ENCODE results near the gene SNN.

The SNN gene

GRCh38 chr16:11679941-11680911 is 12.0 kb downstream of the SNN start:
- no peak for DNase-seq (ENCODE audit: low spot score)

DNA sequence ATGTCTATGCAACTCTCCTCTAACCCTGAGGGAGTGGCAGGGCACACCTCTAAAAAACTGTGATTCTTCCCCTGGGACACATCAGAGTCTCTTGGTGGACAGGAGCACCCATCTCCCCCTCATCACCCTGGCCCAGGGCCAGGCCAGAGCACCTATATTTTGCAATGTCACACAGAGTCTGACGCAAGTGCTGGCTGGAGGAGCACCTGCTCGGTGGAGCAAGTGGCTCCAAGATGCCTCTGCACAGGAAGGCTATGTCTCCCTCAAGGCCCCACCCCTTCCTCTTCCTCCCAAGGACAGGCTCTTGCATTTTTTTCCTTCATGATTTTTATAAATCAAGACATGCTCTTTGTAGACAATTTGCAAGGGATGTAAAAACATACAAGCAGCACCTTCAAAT is 13.3 kb downstream of the SNN start:
- no peak for DNase-seq (ENCODE audit: low spot score)

- no peak for DNase-seq (ENCODE audit: low spot score)
Observed at GRCh38 chr16:11681976-11682654, 13.9 kb downstream of the SNN start.

DNA sequence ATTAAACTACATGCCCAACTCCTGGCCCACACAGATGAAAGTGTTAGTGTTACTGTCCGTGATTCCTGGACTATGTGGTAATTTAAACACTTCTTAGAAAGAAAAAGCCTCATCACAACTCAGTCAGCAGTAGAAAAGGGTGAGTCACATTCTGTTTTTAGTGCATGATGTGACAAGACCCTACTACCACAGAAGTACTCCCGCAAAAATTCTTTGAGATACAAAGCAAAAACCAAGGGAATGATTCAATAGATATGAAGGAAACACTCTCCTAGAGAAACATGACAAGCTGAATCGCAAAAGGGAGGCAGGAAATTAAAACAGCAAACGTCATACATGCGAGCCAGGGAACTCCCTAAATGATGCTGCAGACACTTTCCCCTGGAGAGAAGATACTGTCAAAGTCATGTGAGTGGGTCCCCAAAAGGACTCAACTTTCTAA is 14.4 kb downstream of the SNN start:
- no peak for DNase-seq (ENCODE audit: low spot score)

- no peak for DNase-seq (ENCODE audit: low spot score)
Observed at GRCh38 chr16:11683145-11683544, 14.9 kb downstream of the SNN start.

- no peak for DNase-seq (ENCODE audit: low spot score)
Observed at GRCh38 chr16:11684231-11685025, 16.2 kb downstream of the SNN start.

- no peak for DNase-seq (ENCODE audit: low spot score)
Observed at GRCh38 chr16:11685844-11686618, 17.8 kb downstream of the SNN start.

DNA sequence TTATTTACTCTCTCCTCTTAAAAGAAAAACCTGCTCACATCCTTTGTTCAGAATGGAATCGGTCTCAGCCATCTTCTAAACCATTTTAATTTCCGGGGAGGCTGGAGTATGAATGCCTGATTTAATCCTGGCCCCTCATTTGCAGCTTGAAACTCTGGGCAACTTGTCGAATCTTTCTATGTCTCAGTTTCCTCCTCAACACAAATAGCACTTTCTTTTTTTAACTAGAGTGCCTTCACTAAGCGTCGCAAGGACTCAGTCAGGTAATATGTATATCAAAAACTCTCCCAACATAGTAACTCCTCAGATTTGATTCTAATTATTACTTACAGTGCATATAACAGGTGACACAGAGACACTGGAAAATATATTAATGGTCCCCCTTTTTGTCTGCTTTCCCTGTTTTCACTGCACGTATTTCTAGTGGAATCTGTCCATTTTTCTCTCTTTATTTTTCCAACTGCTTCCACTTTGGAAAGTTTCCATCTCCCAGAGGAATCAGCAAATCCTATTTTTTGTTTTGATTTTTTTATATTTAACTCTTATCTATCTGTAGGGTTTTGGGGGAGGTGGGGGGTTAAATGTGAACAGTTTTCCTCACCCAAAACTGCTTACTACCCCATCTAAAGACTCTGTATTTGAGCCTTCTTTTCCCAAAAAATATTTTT is 18.6 kb downstream of the SNN start:
- DNase-seq (ENCODE audit: low spot score) = no peak

GRCh38 chr16:11687601-11688519 is 19.6 kb downstream of the SNN start:
- DNase-seq (ENCODE audit: low spot score) = no peak

GRCh38 chr16:11688520-11688886 is 20.2 kb downstream of the SNN start:
- no peak for DNase-seq (ENCODE audit: low spot score)

DNA sequence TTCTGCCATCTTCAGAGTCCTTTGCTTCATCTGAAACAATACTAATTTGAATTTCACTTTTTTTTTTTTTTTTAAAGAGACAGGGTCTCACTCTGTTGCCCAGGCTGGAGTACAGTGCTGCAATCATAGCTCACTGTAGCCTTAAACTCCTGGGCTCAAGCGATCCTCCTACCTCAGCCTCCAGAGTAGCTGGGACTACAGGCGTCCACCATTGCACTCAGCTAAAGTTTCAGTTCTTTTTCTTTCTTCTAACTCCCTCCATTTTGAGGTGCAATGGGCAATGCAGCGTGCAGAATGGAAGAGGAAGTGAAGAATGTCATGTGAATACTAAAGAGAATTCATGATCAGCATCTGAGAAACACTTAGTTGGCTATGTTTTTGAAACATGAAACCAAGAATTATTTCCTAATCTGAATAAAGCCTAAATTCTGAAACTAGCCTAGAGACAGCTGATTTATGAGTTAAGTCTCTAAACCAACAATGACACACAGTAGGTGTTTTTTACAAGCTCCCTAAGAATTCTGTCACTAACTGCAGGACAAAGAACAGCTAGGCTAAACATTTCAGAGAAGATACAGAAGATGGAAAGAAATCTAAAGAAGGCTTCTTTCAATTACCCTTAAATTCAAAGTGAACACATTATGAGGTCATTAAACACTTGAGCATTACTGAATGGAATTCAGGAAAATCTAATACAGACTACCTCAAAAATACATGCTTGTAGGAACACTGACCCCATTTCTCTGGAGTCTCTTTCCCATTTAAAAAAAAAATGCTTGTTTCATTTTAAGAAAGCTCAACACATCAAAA is 21.0 kb downstream of the SNN start:
- no peak for DNase-seq (ENCODE audit: low spot score)

- no peak for DNase-seq (ENCODE audit: low spot score)
Observed at GRCh38 chr16:11691235-11691634, 23.0 kb downstream of the SNN start.

DNA sequence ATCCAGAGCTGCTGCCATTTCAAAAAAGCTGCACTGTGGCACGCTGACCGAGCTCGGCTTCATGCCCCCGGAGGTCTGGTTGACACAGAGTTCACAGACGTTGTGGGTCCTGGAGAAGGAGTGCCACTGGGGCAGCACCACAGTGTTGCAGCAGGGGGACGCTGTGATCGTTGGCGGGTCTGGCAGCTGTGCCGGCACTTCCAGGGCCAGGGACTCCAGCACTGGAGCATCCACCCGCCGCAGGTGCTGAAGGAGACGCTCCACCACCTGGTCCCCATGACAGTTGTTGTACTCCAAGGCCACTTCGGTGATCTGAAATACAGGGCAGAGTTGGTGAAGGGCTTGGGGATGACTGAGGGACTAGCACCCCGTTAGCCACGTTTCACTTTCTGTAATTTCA is 23.5 kb downstream of the SNN start:
- no peak for DNase-seq (ENCODE audit: low spot score)

GRCh38 chr16:11692171-11692570 is 23.9 kb downstream of the SNN start:
- no peak for DNase-seq (ENCODE audit: low spot score)

- no peak for DNase-seq (ENCODE audit: low spot score)
Observed at GRCh38 chr16:11692651-11693050, 24.4 kb downstream of the SNN start.

DNA sequence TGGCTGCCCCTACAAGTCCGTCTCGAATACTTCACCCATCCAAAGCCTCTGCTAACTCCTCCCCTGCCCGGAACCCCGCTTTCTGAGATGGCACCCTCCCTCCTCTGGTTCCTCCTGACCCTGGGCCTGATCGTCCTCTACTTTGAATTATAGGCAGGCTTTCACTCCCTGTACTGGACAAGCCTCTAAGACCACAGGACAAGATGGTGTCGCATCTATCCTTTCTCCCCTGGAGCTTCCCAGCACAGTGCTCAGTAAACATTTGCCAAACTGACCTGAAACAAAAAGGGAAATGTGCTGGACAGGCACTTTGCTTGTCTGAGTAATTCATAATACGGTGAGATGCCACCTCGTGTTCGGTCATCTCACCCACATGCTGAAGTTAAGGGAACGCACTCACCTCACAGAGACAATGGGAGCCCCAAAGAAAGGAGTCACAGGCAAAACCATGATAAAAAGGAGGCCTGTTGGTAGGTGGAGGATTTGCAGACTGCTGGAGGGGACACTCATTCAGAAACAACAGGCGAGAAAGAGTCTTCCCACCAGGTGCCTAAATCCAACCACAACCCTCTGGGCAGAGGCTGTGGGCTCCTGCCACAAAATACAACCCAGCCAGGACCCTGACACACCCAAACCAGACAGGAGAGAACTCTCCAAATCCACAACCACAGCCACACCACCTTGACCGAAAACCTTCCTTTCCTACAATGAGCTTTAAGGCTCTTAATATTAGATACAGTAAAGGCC is 28.2 kb downstream of the SNN start:
- no peak for DNase-seq (ENCODE audit: low spot score)

- DNase-seq (ENCODE audit: low spot score) = no peak
Observed at GRCh38 chr16:11697319-11697718, 29.1 kb downstream of the SNN start.

DNA sequence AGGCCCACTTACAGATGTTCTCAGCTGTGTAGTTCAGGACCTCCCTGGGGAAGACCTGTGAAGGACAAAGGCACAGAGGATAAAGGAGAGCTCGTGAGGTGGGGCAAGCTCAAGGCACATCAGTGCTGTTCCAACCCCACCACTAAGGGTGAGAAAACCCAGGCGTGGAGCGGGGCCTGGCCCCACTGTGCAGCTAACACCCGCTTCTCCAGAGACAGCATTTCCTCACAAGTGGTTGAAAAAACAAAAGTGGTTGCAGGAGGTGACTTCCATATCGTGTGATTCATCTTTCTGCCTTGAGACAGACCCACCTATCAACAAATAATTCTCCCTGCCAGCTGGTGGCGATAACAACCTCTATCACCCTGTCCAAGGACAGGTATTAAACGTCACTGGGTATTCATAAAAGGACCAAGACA is 30.0 kb downstream of the SNN start:
- DNase-seq (ENCODE audit: low spot score) = no peak
